ENCODE results near the gene RAB11FIP3.
A peak's percentile ranks its signal among the peaks of the same experiment; 100 is the strongest.

Gene RAB11FIP3

GRCh38 chr16:521381-522210 is 96.1 kb downstream of the RAB11FIP3 start:
- no peak for DNase-seq

DNA sequence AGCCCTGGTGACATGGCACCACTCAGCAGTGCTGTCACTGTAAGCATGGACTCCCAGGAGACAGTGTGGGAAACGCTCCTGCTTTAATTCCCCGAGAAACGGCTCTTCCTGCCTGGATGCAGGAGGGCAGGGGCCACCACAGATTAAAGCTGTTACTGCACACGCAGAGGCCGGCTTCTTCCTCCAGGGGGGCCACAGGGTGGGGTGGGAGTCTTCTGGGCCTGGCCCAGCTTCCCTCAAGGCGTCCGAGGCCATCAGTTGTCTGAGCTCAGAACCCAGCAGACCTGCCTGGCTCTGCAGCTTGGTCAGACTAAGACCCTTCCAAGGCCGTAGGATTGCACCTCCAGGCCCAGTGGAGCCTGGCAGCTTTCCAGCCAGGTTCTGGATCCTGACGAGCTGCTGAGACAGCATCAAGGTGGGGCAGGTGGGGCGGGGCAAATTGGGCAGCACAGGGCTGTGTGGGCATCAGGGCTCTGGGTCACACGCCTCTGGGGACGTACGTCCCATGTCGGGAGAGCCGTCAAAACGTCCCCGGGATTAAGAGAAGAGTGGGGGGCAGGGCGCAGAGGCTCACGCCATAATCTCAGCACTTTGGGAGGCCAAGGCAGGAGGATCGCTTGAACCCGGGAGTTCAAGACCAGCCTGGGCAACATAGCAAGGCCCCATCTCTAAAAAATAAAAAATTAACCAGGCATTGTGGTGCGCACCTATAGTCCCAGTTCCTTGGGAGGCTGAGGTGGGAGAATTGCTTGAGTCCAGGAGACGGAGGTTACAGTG is 97.1 kb downstream of the RAB11FIP3 start:
- no peak for DNase-seq

GRCh38 chr16:523097-523741 is 97.8 kb downstream of the RAB11FIP3 start:
- DNase-seq = no peak

DNA sequence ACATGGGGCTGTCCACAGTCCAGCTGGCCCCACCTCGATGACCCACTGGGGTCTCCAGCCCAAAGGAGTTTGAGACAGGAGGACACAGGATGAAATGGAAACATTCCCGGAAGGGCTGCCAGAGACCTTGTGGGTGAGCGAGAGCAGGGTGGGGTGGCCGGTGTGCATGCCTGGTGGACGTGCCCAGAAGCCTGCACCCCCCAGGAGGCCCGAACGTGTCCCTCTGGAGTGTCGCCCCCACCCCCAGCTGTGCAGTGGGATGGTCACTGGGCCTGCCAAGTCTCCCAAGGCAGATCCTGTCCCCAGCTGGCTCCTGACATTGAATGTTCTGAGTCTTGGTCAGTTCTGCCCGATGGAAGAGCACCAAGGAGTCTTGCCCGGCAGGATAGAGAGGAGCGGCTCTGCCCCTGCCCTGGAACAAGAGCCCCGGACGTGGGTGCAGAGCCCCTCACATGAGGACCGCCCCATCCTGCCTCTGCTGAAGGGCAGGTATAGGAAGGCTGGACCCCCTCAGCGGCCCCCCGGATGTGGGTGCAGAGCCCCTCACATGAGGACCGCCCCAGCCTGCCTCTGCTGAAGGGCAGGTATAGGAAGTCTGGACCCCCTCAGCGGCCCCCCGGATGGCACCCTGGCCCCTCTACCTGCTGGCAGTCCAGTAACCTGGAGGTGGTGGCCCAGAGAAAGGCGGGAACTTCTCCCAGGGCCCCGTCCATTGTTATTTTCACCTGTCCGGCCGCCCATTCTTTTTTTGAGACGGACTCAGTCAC is 99.0 kb downstream of the RAB11FIP3 start:
- DNase-seq = no peak

- no peak for DNase-seq
These were observed 99.7 kb downstream of the RAB11FIP3 start for GRCh38 chr16:525123-525519.

DNA sequence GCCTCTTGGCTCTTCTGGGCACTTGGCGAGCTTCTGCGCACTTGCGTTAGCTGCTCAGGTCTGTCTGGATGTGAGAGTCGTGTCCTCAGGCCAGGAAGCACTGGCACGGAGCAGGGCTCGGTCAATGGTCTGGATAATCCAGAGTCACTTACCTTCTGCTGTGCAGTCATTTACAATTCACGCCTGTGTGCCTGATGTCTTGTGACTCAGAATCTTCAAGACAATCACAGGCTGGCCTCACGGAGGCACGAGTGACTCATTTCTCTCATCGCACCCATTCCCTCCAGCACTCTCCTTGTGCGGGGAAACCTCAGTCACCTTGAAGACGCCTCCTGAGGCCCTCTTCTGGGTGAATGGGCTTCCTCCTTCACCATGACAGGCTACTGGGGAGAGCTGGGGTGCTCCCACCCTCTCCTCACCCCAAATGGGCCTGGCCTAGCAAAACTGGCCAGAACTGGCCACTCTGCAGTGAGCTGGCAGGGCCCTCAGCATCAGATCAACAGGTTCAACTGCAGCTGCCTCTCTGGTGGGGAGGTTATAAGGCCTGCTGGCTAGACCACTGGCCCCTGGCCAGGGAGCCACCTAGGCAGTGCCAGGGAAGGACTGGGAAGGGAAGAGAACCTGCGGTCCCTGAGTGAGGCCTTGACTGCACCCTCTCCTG is 100.2 kb downstream of the RAB11FIP3 start:
- peak in 1 of 2 experiments; percentile 61 for DNase-seq

- DNase-seq = no peak
These were observed 100.9 kb downstream of the RAB11FIP3 start for GRCh38 chr16:526181-527014.

DNA sequence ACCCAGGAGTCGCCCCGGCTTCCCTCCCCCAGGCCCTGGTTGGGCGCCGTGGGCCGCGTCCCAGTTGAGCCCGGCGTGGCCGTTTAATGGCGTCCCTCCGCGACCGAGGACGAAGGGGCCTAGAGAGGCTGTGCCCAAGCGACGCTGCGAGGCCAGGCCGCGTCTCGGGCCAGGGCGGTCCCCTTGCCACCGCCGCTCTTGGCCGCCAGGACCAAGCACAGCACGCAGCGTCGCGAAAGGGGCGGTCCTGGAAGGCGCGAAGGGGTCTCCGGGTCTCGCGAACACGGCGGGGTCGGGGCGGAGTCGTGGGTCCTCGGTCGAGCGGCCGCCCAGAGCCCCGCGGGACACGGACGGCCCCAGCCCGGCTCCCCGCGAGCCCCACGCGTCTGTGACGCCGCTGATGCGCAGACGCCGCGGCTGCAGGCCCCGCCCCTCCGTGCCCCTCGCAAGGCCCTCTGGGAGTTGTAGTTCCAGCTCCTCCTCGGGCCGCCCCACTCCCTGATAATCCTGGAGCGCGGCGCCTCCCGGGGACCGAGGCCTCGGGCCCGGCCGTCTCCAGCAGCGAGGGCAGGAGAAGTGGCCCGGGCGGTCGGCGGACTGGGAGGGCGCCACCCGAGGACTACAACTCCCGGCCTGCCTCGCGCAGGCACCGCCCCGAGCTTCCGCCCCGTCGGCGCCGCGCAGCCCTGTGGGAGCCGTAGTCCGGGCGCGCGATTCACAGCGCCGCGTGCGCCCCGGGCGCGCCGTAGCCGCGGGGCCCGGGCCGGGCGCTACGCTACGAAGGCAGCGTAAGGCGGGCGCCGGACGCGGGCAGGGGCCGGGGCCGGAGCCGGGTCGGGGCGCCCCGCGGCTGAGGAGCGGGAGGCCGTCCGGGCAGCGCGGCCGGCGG is 101.8 kb downstream of the RAB11FIP3 start, which contains the start of gene CAPN15:
CAPN15 (plus strand) TSS at position 698 of the 889 bp plus-strand sequence. CDS start 19,127 bp downstream, outside the sequence.
- peak; percentile 70 to 94 for DNase-seq

DNA sequence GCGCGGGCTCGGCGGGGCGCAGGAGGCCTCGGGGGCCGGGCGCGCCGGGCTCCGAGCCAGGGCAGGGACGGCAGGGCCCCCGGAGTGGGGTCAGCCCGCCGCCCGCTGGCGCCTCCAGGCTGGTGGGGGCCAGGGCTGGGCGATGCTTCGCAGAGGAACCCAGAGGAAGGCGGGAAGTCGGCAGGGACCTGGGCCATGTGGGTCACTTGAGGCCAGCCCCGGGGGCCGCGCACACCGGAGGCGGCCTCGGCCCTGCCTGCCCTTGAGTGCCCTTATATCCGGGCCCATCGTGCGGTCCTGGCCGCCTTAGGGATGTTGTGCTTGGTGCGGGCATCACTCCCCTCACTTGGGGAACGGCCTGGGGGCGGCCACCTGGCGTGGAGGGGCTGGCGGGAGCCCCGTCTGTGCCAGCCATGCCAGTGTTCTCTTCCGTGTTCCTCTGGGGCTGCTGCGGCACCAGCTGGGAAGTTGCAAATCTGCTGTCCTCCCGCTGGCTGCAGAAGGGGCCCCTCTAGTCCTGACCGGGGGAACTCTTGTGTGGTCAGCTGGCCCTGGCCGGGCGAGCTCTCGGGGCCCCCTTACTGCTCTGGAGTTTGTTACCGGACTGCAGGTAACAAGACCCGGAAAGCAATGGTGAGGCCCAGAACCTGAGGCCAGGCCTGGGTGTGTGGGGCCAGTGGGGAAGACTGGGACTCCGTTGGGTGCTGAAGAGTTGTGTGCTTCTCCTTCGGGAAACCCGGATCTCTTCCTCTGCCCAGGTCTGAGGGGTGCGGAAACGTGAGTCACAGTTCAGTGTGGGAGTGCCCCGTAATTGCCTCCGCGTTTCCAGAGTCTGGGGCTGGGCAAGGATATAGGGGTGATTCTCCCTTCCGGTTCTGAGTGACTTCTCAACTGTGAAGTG is 102.9 kb downstream of the RAB11FIP3 start:
- DNase-seq = no peak

DNA sequence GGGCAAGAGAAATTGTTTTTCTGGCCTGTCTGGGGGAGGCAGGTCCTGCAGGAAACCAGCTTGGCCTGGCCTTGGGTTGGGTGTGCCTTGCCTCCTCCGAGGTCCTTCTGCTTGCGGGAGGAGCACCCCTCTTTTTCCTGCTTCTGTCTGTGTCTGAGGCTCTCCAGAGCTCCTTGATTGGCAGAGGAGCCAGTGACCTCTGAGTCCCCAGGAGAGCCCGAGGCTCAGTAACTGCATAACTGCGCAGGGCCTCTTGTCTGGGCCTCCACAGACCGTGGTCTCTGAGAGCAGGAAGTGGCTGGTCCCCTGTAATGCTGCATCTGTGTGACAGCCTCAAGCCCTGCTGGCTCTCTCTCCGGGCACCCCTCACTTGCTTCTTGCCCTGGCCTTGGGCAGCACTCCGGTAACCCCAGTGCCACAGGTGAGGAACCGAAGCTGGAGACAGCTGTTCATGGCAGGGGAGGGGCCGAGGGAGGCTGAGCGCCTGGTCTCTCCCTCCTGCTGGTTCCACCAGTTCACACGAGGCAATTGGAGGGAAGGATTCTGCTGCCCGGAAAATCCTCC is 103.6 kb downstream of the RAB11FIP3 start:
- DNase-seq = no peak

- DNase-seq = no peak
These were observed 104.8 kb downstream of the RAB11FIP3 start for GRCh38 chr16:530111-530817.

- no peak for DNase-seq
These were observed 106.2 kb downstream of the RAB11FIP3 start for GRCh38 chr16:531494-532125.

DNA sequence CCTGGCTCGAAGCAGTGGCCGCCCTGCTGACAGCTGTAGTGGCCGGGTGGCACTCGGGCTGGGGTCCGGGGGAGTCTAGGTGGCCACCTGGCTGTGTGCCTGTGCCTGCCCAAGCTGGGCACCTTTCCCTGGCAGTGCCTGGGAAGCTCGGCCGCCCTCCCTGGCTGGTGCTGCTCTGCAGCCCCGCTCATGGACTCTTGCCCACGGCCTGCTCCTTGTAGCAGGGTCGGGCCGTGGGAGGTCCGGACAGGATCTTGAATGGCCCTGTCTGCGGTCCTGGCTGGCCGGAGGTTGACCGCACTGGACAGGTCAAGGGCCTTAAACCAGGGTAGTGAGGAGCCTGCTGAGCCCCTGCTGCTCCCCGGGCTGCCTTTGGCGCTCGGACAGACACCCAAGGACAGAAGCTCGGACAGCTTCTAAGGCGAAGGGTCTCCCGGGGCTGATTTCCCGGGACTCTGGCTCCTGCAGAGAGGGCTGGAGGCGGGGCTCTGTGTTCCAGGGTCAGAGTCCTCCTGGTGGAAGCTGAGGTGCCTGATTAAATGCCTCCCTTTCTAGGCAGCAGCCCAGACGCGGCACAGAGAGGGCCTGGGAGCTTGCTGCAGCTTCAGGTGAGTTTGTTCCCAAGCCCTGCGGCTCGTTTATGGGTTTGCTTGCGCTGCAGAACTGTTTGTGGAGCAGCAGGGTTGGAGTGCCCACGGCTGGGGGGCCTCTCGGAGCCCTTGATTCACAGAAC is 108.1 kb downstream of the RAB11FIP3 start:
- DNase-seq = no peak

DNA sequence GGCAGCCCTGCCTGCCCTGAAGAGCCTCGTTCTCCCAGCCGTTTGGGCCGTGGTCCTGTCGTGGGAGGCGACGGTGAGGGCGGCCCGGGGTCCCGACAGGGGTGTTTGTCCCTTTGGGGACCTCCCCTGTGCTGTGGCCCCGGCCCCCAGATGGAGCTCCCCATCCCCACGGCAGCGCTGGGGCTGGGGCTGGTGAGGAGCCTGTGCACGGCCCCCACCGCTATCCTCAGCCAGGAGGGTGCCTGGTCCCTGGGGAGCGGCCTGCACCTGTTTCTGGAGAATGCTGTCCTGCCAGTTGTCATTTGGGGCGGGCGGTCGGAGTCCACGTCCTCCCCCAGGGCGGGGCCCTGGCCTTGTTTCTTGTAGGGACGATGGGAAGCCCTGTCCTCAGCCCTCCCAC is 108.7 kb downstream of the RAB11FIP3 start:
- DNase-seq = no peak

DNA sequence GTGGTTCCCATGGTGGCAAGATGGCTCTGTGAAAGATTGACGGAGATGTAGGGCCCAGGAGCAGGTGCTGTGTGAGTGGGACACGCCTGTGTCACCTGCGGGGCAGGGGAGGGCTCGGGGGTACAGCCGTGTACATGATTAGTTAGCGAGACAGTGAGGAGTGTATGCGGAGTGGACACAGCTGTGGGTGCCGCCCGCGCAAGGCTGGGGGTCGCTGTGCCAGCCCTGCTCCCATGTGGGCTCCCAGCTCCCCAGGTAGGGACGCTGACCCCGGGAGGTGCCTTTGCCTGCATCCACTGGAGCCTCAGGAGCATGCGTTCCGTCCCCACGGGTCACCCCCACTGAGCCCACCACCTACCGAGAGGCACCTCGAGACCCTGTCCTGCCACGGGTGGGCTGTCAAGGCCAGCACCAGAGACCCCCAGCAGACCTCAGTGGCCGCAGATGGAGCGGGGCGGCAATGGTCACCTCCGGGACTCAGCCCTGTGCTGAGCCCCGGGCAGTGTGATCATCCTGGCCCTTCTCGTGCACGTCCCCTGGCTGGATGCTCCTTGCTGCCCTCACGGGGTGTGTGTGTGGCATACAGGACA is 109.5 kb downstream of the RAB11FIP3 start:
- DNase-seq = no peak

Data from NCI-H446 (cell line).